K562 (cell line): ENCODE measurements around the gene IRAG1. TPM values are rescaled to one million over a fixed set of nuclear protein-coding genes. Genes with fewer than 3 reads are reported as not detected.

Experiments used
- ATAC-seq: fragments of 200-7000 bp; cut with Tn5 transposase; 3 replicates; pipeline ENCODE4 v1.9.1; 2020; ENCODE audit warnings: moderate library complexity
- BruUV-seq: library from RNA; stranded (reverse); fragments of 400-500 nt; replicated peaks from 2 replicates; lab custom pipeline; 2021; lab: Mats Ljungman, UMichigan
- CTCF ChIA-PET: fragments of 300-600 bp; formaldehyde crosslinking; extraction: SDS; loops from one replicate; lab custom pipeline; 2021; ENCODE audit warnings: low intra/inter-chr PET ratio; lab: Yijun Ruan, JAX
- POLR2A ChIA-PET: fragments of 300-600, 350-650 bp; sonication (Branson Sonifier 250); formaldehyde crosslinking; extraction: SDS; loops from one replicate; lab custom pipeline; 2021; ENCODE audit warnings: antibody characterized with exemption, inconsistent platforms; lab: Yijun Ruan, JAX
- DNase-seq, 4 experiments: peaks; one replicate each; pipeline versions ENCODE4 v3.0.0 to v3.0.0-alpha.2; 2011 to 2018; ENCODE audit warnings: low spot score in 3 of 4, mixed read lengths in 3 of 4; ENCODE audit errors: extremely low read depth in 1 of 4
- FAIRE-seq: peaks from 2 replicates; lab custom pipeline; 2011; peaks lifted over from hg19 to GRCh38; lab: Jason Lieb, UNC
- H2AFZ ChIP-seq: 2 replicates; pipeline ENCODE4 v1.6.0; 2011; ENCODE audit warnings: low read depth, low read length, control low read depth, inconsistent platforms
- H3K27ac ChIP-seq: fragments of 200-600 bp; 3 replicates; pipeline ENCODE4 v1.8.0; 2011; ENCODE audit warnings: low read depth, mild to moderate bottlenecking, control low read depth, inconsistent platforms, low read length, moderate library complexity, mixed read lengths; ENCODE audit errors: extremely low read depth
- H3K27me3 ChIP-seq, 2 experiments: fragments of 300-600 bp in 1 of 2; 2 replicates in 1 of 2; 3 replicates in 1 of 2; pipeline versions ENCODE4 v1.6.0 to v1.8.0; 2011; ENCODE audit warnings: inconsistent platforms in 2 of 2, low read length in 2 of 2, mild to moderate bottlenecking in 1 of 2, mixed read lengths in 1 of 2, moderate library complexity in 1 of 2; ENCODE audit not compliant: control insufficient read depth in 2 of 2, insufficient read depth in 2 of 2
- H3K36me3 ChIP-seq: fragments of 300-600 bp; 3 replicates; pipeline ENCODE4 v1.8.0; 2011; ENCODE audit warnings: mild to moderate bottlenecking, low read length, inconsistent platforms; ENCODE audit not compliant: control insufficient read depth, insufficient read depth
- H3K4me1 ChIP-seq, 2 experiments: fragments of 200-600 bp in 1 of 2; replicated peaks in 1 of 2; 2 replicates in 1 of 2; 3 replicates in 1 of 2; pipeline versions ENCODE4 v1.5.1 to v1.8.0; 2011; ENCODE audit warnings: inconsistent platforms in 2 of 2, low read length in 2 of 2, mild to moderate bottlenecking in 1 of 2, mixed read lengths in 1 of 2, moderate library complexity in 1 of 2; ENCODE audit not compliant: control insufficient read depth in 2 of 2, insufficient read depth in 2 of 2
- H3K4me2 ChIP-seq: 2 replicates; pipeline ENCODE4 v1.6.1; 2011; ENCODE audit warnings: low read length, control low read depth, inconsistent platforms, mixed read lengths; ENCODE audit not compliant: insufficient read depth
- H3K4me3 ChIP-seq: fragments of 200-600 bp; sonication (generic), shearing (Covaris generic); 2 replicates; pipeline ENCODE4 v1.5.1; 2016; ENCODE audit warnings: control low read depth, inconsistent platforms
- H3K79me2 ChIP-seq: fragments of 200-600 bp; 3 replicates; pipeline ENCODE4 v1.8.0; 2011; ENCODE audit warnings: low read length, inconsistent platforms; ENCODE audit not compliant: control insufficient read depth, insufficient read depth
- H3K9ac ChIP-seq, 2 experiments: 2 replicates each; pipeline versions ENCODE4 v1.6.0 to v1.6.1; 2011; ENCODE audit warnings: low read depth in 2 of 2, low read length in 2 of 2, control low read depth in 1 of 2, inconsistent platforms in 1 of 2, mild to moderate bottlenecking in 1 of 2, mixed read lengths in 1 of 2; ENCODE audit not compliant: insufficient read depth in 1 of 2
- H3K9me1 ChIP-seq: one replicate; pipeline ENCODE4 v1.6.0; 2011; ENCODE audit warnings: inconsistent platforms, mild to moderate bottlenecking, low read length, moderate library complexity; ENCODE audit not compliant: control insufficient read depth, insufficient read depth
- H3K9me3 ChIP-seq: replicated peaks from 2 replicates; pipeline ENCODE4 v1.5.1; 2011; ENCODE audit warnings: low read depth, low read length, inconsistent platforms; ENCODE audit not compliant: control insufficient read depth, insufficient read depth
- H4K20me1 ChIP-seq: replicated peaks from 2 replicates; pipeline ENCODE4 v1.6.1; 2011; ENCODE audit warnings: low read length, inconsistent platforms, mixed read lengths; ENCODE audit not compliant: control insufficient read depth, insufficient read depth
- CLOCK ChIP-seq: fragments of 250-450 bp; sonication (Bioruptor Pico); IDR thresholded peaks from 2 replicates; pipeline ENCODE4 v1.4.0; 2020; ENCODE audit warnings: mild to moderate bottlenecking, moderate library complexity, borderline replicate concordance
- EP300 ChIP-seq: IDR thresholded peaks from 2 replicates; pipeline ENCODE4 v1.6.1; 2012; ENCODE audit warnings: low read length, improper control_type of control experiment
- ETS2 ChIP-seq: IDR thresholded peaks from 2 replicates; pipeline ENCODE4 v1.6.1; 2016; ENCODE audit warnings: borderline replicate concordance, missing genetic modification characterization, mild to moderate bottlenecking, moderate library complexity, missing compliant biosample characterization; ENCODE audit not compliant: poor library complexity, severe bottlenecking
- MAFG ChIP-seq: fragments of 450-650 bp; conservative IDR thresholded peaks from 2 replicates; pipeline ENCODE4 v1.6.1; 2016; ENCODE audit warnings: missing genetic modification characterization, missing compliant biosample characterization
- MLX ChIP-seq, 2 experiments: fragments of 450-650 bp in 1 of 2; sonication (generic) in 1 of 2; formaldehyde crosslinking; conservative IDR thresholded peaks; 2 replicates each; pipeline versions ENCODE4 v1.4.0 to v1.8.1; 2020 to 2022; ENCODE audit warnings: mild to moderate bottlenecking in 1 of 2, missing genetic modification reagents in 1 of 2
- NR2C1 ChIP-seq, 2 experiments: fragments of 450-650 bp; IDR thresholded peaks; 2 replicates each; pipeline ENCODE4 v1.6.1; 2017; ENCODE audit warnings: mild to moderate bottlenecking in 2 of 2, antibody characterized with exemption in 1 of 2, inconsistent platforms in 1 of 2, missing compliant biosample characterization in 1 of 2, missing genetic modification characterization in 1 of 2
- ZBTB7A ChIP-seq: IDR thresholded peaks from 2 replicates; pipeline ENCODE4 v1.6.1; 2011; ENCODE audit warnings: low read depth, mild to moderate bottlenecking, low read length, moderate library complexity, borderline replicate concordance; ENCODE audit not compliant: control insufficient read depth
- ZNF124 ChIP-seq: sonication (generic); formaldehyde crosslinking; IDR thresholded peaks from 2 replicates; pipeline ENCODE4 v1.8.1; 2022; ENCODE audit warnings: missing genetic modification reagents
- ZNF384 ChIP-seq: IDR thresholded peaks from 2 replicates; pipeline ENCODE4 v1.6.1; 2012; ENCODE audit warnings: low read depth, low read length, improper control_type of control experiment
- ZNF764 ChIP-seq: fragments of 250-450 bp; sonication (Bioruptor Pico); IDR thresholded peaks from 2 replicates; pipeline ENCODE4 v1.4.0; 2020; ENCODE audit warnings: low read depth, mild to moderate bottlenecking, moderate library complexity
- WGBS: fragments of 100-300 bp; shearing (Covaris generic); methylation state at CpG from one replicate; pipeline ENCODE4 v1.1.6; 2016; ENCODE audit warnings: low coverage, mixed read lengths; ENCODE audit not compliant: insufficient coverage; ENCODE audit errors: missing lambda C conversion rate; 5-methylcytosine and 5-hydroxymethylcytosine counted together
- in situ Hi-C: fragments of 300-500 bp; cut with MboI; formaldehyde crosslinking; loops from 4 replicates; pipeline ENCODE4 v1.15.0; 2018; ENCODE audit warnings: inconsistent platforms, mixed read lengths
- intact Hi-C: fragments of 100-400 bp; cut with micrococcal nuclease; formaldehyde crosslinking; loops from 2 replicates; pipeline ENCODE4 v1.14.2; 2022
- polyA plus RNA-seq, 8 experiments: library from polyadenylated mRNA; depleted of rRNA in 4 of 8; stranded (reverse) in 5 of 8; unstranded in 3 of 8; fragments of >200 nt; fragmentation: Nextera tagmentation in 2 of 8; fragmentation: Illumina TruSeq in 1 of 8; extraction: Ambion mirVana in 2 of 8; extraction: Trizol in 1 of 8; gene quantifications; 2 replicates each; pipeline versions ENCODE4 v1.2.1 to v1.2.3, GENCODE V29; 2011 to 2014; ENCODE audit warnings: inconsistent platforms in 1 of 8, missing spikeins in 1 of 8
- total RNA-seq, 7 experiments: library from RNA; depleted of rRNA in 6 of 7; stranded (reverse); fragments of >200 nt in 6 of 7; fragmentation: Illumina TruSeq in 2 of 7; extraction: Trizol in 2 of 7; gene quantifications; 2 replicates each; pipeline versions ENCODE4 v1.2.1 to v1.2.3, GENCODE V29; 2011 to 2021; ENCODE audit warnings: low replicate concordance in 1 of 7
- TF ChIP-seq, protein P1 (sequence below): fragments of 250-450 bp; sonication (Bioruptor Pico); IDR thresholded peaks from 2 replicates; pipeline ENCODE4 v1.8.0; 2022; ENCODE audit warnings: inconsistent platforms, mild to moderate bottlenecking, moderate library complexity, borderline replicate concordance
- TF ChIP-seq, protein P2 (sequence below): fragments of 450-650 bp; formaldehyde crosslinking; IDR thresholded peaks from 2 replicates; pipeline ENCODE4 v1.4.0; 2020; ENCODE audit warnings: mild to moderate bottlenecking, moderate library complexity

Gene IRAG1
- total and polyA plus RNA-seq, 9 of the 15 experiments (the other 6 are each of a cell fraction or from before 2014, with no cell fraction given): 0.01 to 0.22 (median 0.09) TPM; not detected in 1

GRCh38 chr11:10692531-10693115 is 932 bp downstream of the IRAG1 start:
- BruUV-seq: no TSS peak
- FAIRE-seq: no peak
- POLR2A ChIA-PET: interaction anchor here (0.6 to 1.3 kb wide), 6 partner anchors 10 to 29 kb away, joined by 3 to 5 read pairs (median 4); no protein-coding TSS in a partner anchor
- no peaks in the 10 kb centered on the region for H3K9me3 ChIP-seq
- H3K4me2 ChIP-seq: no peak overlapping the region
- no peaks in the 10 kb centered on the region for H4K20me1 ChIP-seq
- no peak for DNase-seq
- no peaks in the 10 kb centered on the region for H3K79me2 ChIP-seq
- TF ChIP-seq ZNF124 (CRISPR knock-in tag): no peak
- TF ChIP-seq ETS2 (tag): no peak
- TF ChIP-seq CLOCK: no peak
- TF ChIP-seq MAFG (tag): no peak
- TF ChIP-seq, protein P1, sequence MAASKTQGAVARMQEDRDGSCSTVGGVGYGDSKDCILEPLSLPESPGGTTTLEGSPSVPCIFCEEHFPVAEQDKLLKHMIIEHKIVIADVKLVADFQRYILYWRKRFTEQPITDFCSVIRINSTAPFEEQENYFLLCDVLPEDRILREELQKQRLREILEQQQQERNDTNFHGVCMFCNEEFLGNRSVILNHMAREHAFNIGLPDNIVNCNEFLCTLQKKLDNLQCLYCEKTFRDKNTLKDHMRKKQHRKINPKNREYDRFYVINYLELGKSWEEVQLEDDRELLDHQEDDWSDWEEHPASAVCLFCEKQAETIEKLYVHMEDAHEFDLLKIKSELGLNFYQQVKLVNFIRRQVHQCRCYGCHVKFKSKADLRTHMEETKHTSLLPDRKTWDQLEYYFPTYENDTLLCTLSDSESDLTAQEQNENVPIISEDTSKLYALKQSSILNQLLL (CRISPR knock-in tag): no peak
- TF ChIP-seq, protein P2, sequence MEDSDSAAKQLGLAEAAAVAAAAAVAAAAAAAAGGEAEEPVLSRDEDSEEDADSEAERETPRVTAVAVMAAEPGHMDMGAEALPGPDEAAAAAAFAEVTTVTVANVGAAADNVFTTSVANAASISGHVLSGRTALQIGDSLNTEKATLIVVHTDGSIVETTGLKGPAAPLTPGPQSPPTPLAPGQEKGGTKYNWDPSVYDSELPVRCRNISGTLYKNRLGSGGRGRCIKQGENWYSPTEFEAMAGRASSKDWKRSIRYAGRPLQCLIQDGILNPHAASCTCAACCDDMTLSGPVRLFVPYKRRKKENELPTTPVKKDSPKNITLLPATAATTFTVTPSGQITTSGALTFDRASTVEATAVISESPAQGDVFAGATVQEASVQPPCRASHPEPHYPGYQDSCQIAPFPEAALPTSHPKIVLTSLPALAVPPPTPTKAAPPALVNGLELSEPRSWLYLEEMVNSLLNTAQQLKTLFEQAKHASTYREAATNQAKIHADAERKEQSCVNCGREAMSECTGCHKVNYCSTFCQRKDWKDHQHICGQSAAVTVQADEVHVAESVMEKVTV: no peak
- TF ChIP-seq EP300: no peak
- TF ChIP-seq ZBTB7A: no peak
- TF ChIP-seq ZNF384: no peak
- no peak for TF ChIP-seq ZNF764 (CRISPR knock-in tag)
- no peak for TF ChIP-seq MLX (CRISPR knock-in tag; conservative IDR thresholded peaks at IDR 0.05)
- TF ChIP-seq NR2C1 (IDR thresholded peaks at IDR 0.05): no peak
- TF ChIP-seq NR2C1 (tag; IDR thresholded peaks at IDR 0.05): no peak
- intact Hi-C loops (no loop called here), in situ Hi-C loops (no loop called here)
- no peak overlapping the region for H3K4me3 ChIP-seq
- H3K27me3 ChIP-seq: peaks cover 0 to 9% of the 10 kb centered on the region in 2 experiments; a peak in 2 of 5 replicates
- 16% methylated on average over 7 of the region's 7 CpGs for WGBS
- H2AFZ ChIP-seq: no peak overlapping the region
- no peaks in the 10 kb centered on the region for H3K9me1 ChIP-seq
- peaks cover 6 to 12% of the 10 kb centered on the region in 2 experiments; a peak in 4 of 5 replicates for H3K4me1 ChIP-seq
- no peak overlapping the region for H3K27ac ChIP-seq
- H3K9ac ChIP-seq: peak overlapping the region in 1 of 2 experiments; percentile 7; a peak in 1 of 4 replicates
- H3K36me3 ChIP-seq: no peaks in the 10 kb centered on the region
- ATAC-seq: no peak
- CTCF ChIA-PET: no interaction called here
